HepG2 (cell line): ENCODE data around the gene HSPE1. TPM values are rescaled to one million over a fixed set of nuclear protein-coding genes. Genes with fewer than 3 reads are reported as not detected.

ENCODE experiments used
- ARID2 ChIP-seq: sonication (generic); formaldehyde crosslinking; IDR thresholded peaks from 2 replicates; pipeline ENCODE4 v1.8.1; 2022; ENCODE audit warnings: mild to moderate bottlenecking, missing genetic modification reagents, borderline replicate concordance
- ATF6 ChIP-seq: sonication (generic); formaldehyde crosslinking; conservative IDR thresholded peaks from 2 replicates; pipeline ENCODE4 v1.4.0; 2020; ENCODE audit warnings: missing genetic modification reagents
- CHD2 ChIP-seq: IDR thresholded peaks from 2 replicates; pipeline ENCODE4 v1.6.1; 2011; ENCODE audit warnings: low read depth, low read length, improper control_type of control experiment
- FOXA3 ChIP-seq: IDR thresholded peaks from 2 replicates; pipeline ENCODE4 v1.6.1; 2016; ENCODE audit warnings: missing genetic modification reagents, missing compliant biosample characterization
- FOXK2 ChIP-seq: fragments of 450-650 bp; IDR thresholded peaks from 2 replicates; pipeline ENCODE4 v1.6.1; 2016
- FOXM1 ChIP-seq: sonication (generic); formaldehyde crosslinking; IDR thresholded peaks from 2 replicates; pipeline ENCODE4 v1.5.0; 2020; ENCODE audit warnings: missing genetic modification reagents
- GPN1 ChIP-seq: sonication (generic); formaldehyde crosslinking; IDR thresholded peaks from 2 replicates; pipeline ENCODE4 v1.5.1; 2020; ENCODE audit warnings: missing genetic modification reagents, borderline replicate concordance
- HOXA7 ChIP-seq: sonication (generic); formaldehyde crosslinking; IDR thresholded peaks from 2 replicates; pipeline ENCODE4 v1.8.1; 2022; ENCODE audit warnings: mild to moderate bottlenecking, missing genetic modification reagents, moderate library complexity
- KMT2A ChIP-seq: sonication (generic); formaldehyde crosslinking; IDR thresholded peaks from 2 replicates; pipeline ENCODE4 v1.4.0; 2020; ENCODE audit warnings: missing genetic modification reagents
- MLXIP ChIP-seq: sonication (generic); formaldehyde crosslinking; IDR thresholded peaks from 2 replicates; pipeline ENCODE4 v1.9.0; 2021; ENCODE audit warnings: missing genetic modification reagents, borderline replicate concordance
- NFYB ChIP-seq: sonication (generic); formaldehyde crosslinking; IDR thresholded peaks from 2 replicates; pipeline ENCODE4 v1.4.0; 2020; ENCODE audit warnings: missing genetic modification reagents
- REPIN1 ChIP-seq: sonication (generic); formaldehyde crosslinking; IDR thresholded peaks from 2 replicates; pipeline ENCODE4 v1.8.0; 2022; ENCODE audit warnings: missing genetic modification reagents, low read depth, mild to moderate bottlenecking, borderline replicate concordance
- TBX3 ChIP-seq: fragments of 450-650 bp; IDR thresholded peaks from 2 replicates; pipeline ENCODE4 v1.6.1; 2017; ENCODE audit warnings: antibody characterized with exemption, mild to moderate bottlenecking, inconsistent platforms, borderline replicate concordance
- WIZ ChIP-seq: sonication (generic); formaldehyde crosslinking; IDR thresholded peaks from 2 replicates; pipeline ENCODE4 v1.5.1; 2020; ENCODE audit warnings: mild to moderate bottlenecking, missing genetic modification reagents
- ZNF260 ChIP-seq: sonication (generic); formaldehyde crosslinking; IDR thresholded peaks from 2 replicates; pipeline ENCODE4 v1.4.0; 2020; ENCODE audit warnings: missing genetic modification reagents, low read depth, mild to moderate bottlenecking, borderline replicate concordance
- ZNF263 ChIP-seq: sonication (generic); formaldehyde crosslinking; IDR thresholded peaks from 2 replicates; pipeline ENCODE4 v1.4.0; 2020; ENCODE audit warnings: missing genetic modification reagents
- ZNF446 ChIP-seq: sonication (generic); formaldehyde crosslinking; IDR thresholded peaks from 2 replicates; pipeline ENCODE4 v1.5.0; 2020; ENCODE audit warnings: mild to moderate bottlenecking, missing genetic modification reagents
- ZNF570 ChIP-seq: sonication (generic); formaldehyde crosslinking; IDR thresholded peaks from 2 replicates; pipeline ENCODE4 v1.4.0; 2020; ENCODE audit warnings: mild to moderate bottlenecking, missing genetic modification reagents, borderline replicate concordance
- ZNF724P ChIP-seq: sonication (generic); formaldehyde crosslinking; IDR thresholded peaks from 2 replicates; pipeline ENCODE4 v1.8.0; 2022; ENCODE audit warnings: missing genetic modification reagents, borderline replicate concordance
- ZNF766 ChIP-seq: sonication (generic); formaldehyde crosslinking; IDR thresholded peaks from 2 replicates; pipeline ENCODE4 v1.5.0; 2020; ENCODE audit warnings: missing genetic modification reagents, borderline replicate concordance
- ZNF891 ChIP-seq: sonication (generic); formaldehyde crosslinking; IDR thresholded peaks from 2 replicates; pipeline ENCODE4 v1.5.0; 2020; ENCODE audit warnings: mild to moderate bottlenecking, missing genetic modification reagents
- ZSCAN29 ChIP-seq: sonication (generic); formaldehyde crosslinking; conservative IDR thresholded peaks from 2 replicates; pipeline ENCODE4 v1.4.0; 2020; ENCODE audit warnings: mild to moderate bottlenecking, missing genetic modification reagents
- polyA plus RNA-seq, 8 experiments: library from polyadenylated mRNA; depleted of rRNA in 3 of 8; stranded (reverse) in 7 of 8; unstranded in 1 of 8; fragments of >200 nt; fragmentation: Illumina TruSeq in 4 of 8; extraction: Trizol in 4 of 8; gene quantifications; 2 replicates each; pipeline versions ENCODE4 v1.2.1 to v1.2.3, GENCODE V29; 2011 to 2016; ENCODE audit warnings: low read depth in 4 of 8, missing spikeins in 1 of 8, mixed read lengths in 1 of 8; ENCODE audit not compliant: insufficient read depth in 1 of 8
- total RNA-seq, 5 experiments: library from RNA; depleted of rRNA; stranded (reverse); fragments of >200 nt; fragmentation: Illumina TruSeq; extraction: Trizol; gene quantifications; 2 replicates each; pipeline ENCODE4 v1.2.3, GENCODE V29; 2016; ENCODE audit warnings: low read depth in 1 of 5

HSPE1 gene
- total and polyA plus RNA-seq, 2 of the 13 experiments (the other 11 are each of a cell fraction or from before 2014, with no cell fraction given) = 244 to 823 TPM

- peak; percentile 76; the same call in 1 of the 2 replicates for TF ChIP-seq ZNF263 (CRISPR knock-in tag)
- TF ChIP-seq ZNF891 (CRISPR knock-in tag) = peak; percentile 97
- peak; percentile 86 for TF ChIP-seq ZNF446 (CRISPR knock-in tag)
- TF ChIP-seq TBX3 = peak; percentile 87
- TF ChIP-seq FOXM1 (CRISPR knock-in tag) = peak; percentile 78; the same call in 1 of the 2 replicates
- TF ChIP-seq HOXA7 (CRISPR knock-in tag) = peak; percentile 80
- TF ChIP-seq ZSCAN29 (CRISPR knock-in tag) = peak; percentile 72; the same call in 1 of the 2 replicates
- 0 out of 2 replicates have a peak, but pooled peaks have one; percentile 33 for TF ChIP-seq FOXK2
- TF ChIP-seq ZNF570 (CRISPR knock-in tag) = peak; percentile 94
- no peak for TF ChIP-seq ZNF260 (CRISPR knock-in tag)
- peak; percentile 96 for TF ChIP-seq REPIN1 (CRISPR knock-in tag)
- TF ChIP-seq GPN1 (CRISPR knock-in tag) = peak; percentile 95; the same call in 1 of the 2 replicates
- TF ChIP-seq FOXA3 (CRISPR knock-in tag) = peak; percentile 69
- peak; percentile 83 for TF ChIP-seq NFYB (CRISPR knock-in tag)
- peak; percentile 83; the same call in 1 of the 2 replicates for TF ChIP-seq ZNF724P (CRISPR knock-in tag)
- TF ChIP-seq KMT2A (CRISPR knock-in tag) = peak; percentile 97
- TF ChIP-seq ARID2 = peak; percentile 94
- TF ChIP-seq WIZ = peak; percentile 98
- TF ChIP-seq MLXIP (CRISPR knock-in tag) = peak; percentile 72; the same call in 1 of the 2 replicates
- peak; percentile 66; the same call in 1 of the 2 replicates for TF ChIP-seq ATF6 (CRISPR knock-in tag)
- TF ChIP-seq CHD2 = peak; percentile 73
- TF ChIP-seq ZNF766 (CRISPR knock-in tag) = peak; percentile 97; the same call in 1 of the 2 replicates
Measured at GRCh38 chr2:197499594-197500502, at the start of gene HSPE1, which contains the start of gene HSPD1 (continued).
